ENCODE data around the gene GRIK3.

GRIK3 gene

DNA sequence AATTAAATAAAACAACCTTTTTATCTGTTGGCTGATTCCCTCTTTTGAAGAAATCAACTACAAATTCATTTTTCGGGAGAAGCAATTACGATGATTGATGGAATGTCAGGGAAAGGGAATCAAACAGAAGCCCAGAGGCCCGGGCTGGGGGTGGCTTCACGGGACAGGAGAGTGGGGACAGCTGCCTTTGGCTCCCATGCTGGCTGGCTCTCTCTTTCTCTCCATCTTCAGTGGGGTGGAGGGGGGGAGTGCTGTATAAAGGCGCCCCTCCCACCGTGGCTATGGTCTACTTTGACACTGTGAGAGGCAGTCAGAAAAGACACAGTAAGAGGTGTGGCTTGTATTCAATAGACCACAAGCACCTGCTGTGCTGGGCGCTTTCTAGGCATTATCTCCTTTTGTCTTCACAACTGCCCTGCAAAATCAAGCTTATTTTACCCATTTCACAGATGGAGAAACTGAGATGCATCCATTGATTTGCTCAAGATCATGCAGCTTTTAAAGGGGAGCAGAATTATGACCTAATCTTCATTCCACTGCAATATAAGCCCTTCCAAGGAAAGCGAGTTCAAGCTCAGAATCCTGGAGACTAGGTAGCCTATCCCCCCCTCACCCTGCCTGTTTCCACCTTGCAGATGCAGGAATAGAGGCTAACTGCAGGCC, 92.9 kb downstream of the GRIK3 start:
- TF ChIP-seq, protein P1, sequence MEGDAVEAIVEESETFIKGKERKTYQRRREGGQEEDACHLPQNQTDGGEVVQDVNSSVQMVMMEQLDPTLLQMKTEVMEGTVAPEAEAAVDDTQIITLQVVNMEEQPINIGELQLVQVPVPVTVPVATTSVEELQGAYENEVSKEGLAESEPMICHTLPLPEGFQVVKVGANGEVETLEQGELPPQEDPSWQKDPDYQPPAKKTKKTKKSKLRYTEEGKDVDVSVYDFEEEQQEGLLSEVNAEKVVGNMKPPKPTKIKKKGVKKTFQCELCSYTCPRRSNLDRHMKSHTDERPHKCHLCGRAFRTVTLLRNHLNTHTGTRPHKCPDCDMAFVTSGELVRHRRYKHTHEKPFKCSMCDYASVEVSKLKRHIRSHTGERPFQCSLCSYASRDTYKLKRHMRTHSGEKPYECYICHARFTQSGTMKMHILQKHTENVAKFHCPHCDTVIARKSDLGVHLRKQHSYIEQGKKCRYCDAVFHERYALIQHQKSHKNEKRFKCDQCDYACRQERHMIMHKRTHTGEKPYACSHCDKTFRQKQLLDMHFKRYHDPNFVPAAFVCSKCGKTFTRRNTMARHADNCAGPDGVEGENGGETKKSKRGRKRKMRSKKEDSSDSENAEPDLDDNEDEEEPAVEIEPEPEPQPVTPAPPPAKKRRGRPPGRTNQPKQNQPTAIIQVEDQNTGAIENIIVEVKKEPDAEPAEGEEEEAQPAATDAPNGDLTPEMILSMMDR (IDR thresholded peaks at IDR 0.05; ENCODE audit: extremely low read depth, insufficient read depth, missing control alignments), result no peak
- DNase-seq (ENCODE audit: low spot score), result no peak
- in situ Hi-C loops (cut with MboI; ENCODE audit: low pct_unique_long_range_greater_than_20kb, low sequenced_read_pairs, unreplicated experiment), result no loop called here

DNA sequence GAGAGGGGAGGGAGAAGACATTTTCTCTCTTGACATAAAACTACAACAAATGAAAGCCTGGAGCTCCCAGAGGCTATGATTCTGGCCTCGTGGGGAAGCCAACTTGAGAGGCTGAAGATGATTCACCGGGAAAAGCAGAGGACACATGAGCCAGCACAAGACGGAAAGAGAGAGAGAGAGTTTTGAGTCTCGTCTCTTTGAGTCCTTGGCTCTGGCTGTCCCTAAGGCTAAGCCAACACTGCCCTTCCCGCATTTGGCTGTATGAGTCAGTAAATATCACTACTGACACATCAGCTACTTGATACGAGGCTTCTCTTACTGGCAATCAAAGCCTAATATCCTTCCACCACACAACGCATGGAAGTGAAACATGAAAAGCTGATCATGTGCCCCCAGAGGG, 95.5 kb downstream of the GRIK3 start:
- DNase-seq (ENCODE audit: low spot score), result no peak
- in situ Hi-C loops (cut with MboI; ENCODE audit: low pct_unique_long_range_greater_than_20kb, low sequenced_read_pairs, unreplicated experiment), result no loop called here
- TF ChIP-seq, protein P1 (IDR thresholded peaks at IDR 0.05; ENCODE audit: extremely low read depth, insufficient read depth, missing control alignments), result no peak

DNA sequence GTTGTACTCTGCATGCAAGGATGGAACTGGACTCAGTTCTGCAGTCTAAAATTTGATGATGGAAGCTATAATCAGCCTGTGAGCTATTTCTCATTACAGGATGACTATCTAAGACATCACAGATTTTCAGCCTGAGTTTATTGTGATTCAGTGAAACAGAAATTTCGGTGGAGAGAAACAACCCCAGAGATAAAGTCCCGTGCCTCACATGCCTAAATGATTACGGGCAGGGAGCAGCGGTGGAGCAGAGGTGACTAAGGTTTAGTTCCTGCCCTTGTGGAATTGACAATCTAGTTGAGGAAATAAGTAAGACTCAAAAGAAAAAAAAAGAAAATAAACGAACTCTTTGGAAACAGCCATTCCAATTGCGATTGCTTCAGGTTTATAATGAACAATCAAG, 96.9 kb downstream of the GRIK3 start:
- TF ChIP-seq, protein P1 (IDR thresholded peaks at IDR 0.05; ENCODE audit: extremely low read depth, insufficient read depth, missing control alignments), result no peak
- in situ Hi-C loops (cut with MboI; ENCODE audit: low pct_unique_long_range_greater_than_20kb, low sequenced_read_pairs, unreplicated experiment), result no loop called here
- DNase-seq (ENCODE audit: low spot score), result no peak

DNA sequence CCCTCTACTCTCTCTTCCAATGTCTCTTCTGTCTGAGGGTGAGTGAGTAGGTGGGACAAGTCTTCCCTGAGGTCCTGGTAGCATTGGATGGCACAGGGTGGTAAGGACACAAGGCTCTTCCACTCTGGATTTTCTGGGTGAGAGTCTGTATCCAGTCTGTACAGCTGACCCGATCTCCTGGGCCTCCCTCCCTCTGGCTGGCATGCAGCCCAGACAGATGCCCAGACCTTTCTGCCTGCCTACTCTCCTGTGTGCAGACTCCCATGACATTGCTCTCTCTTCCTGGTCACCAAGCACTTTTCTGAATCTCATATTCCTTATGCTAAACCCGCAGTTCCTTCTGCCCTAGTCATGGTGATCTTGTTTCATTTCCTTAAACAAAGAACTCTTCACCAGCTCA, 100.3 kb downstream of the GRIK3 start:
- TF ChIP-seq, protein P1 (IDR thresholded peaks at IDR 0.05; ENCODE audit: extremely low read depth, insufficient read depth, missing control alignments), result no peak
- DNase-seq (ENCODE audit: low spot score), result no peak
- in situ Hi-C loops (cut with MboI; ENCODE audit: low pct_unique_long_range_greater_than_20kb, low sequenced_read_pairs, unreplicated experiment), result no loop called here

DNA sequence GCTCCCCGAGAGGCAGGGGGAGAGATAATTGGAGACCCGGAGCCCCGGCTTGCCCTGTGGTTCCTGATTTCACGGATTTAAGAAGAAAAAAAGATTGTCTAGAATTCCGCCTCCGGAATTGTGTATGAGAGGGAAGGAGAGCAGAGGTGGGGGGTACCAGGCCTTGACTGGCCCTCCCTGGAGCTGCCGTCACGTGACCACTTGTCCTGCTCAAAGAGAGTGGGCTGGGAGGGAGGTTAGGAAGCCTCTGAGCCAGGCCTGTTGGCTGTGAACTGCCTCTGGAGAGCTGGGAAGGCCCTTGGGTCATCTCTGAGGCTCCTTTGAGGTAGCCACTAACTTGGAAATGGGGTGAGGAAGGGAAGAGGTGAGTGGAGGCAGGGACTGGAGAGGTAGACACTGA, 106.5 kb downstream of the GRIK3 start:
- in situ Hi-C loops (cut with MboI; ENCODE audit: low pct_unique_long_range_greater_than_20kb, low sequenced_read_pairs, unreplicated experiment), result no loop called here
- no peak for DNase-seq (ENCODE audit: low spot score)
- TF ChIP-seq, protein P1 (IDR thresholded peaks at IDR 0.05; ENCODE audit: extremely low read depth, insufficient read depth, missing control alignments), result no peak

DNA sequence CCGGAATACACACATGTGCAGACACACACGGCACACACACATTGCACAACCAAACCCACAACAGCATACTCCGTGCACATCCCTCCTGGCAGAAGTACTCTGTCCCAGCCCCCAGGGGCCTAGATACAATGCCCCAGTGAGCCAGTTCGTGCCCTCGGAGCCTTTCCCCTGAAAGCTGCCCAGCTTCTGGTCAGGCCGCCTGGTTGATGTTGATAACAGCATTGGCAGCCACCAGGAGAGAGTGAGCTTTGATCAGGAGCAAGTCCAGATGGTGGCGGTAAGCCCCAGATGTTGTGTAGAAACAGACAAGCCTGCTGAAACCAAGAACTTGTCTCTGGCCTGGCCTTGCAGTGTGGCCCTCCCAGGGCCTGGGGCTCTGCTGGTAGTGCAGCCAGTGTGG, 109.1 kb downstream of the GRIK3 start:
- TF ChIP-seq, protein P1 (IDR thresholded peaks at IDR 0.05; ENCODE audit: extremely low read depth, insufficient read depth, missing control alignments), result no peak
- in situ Hi-C loops (cut with MboI; ENCODE audit: low pct_unique_long_range_greater_than_20kb, low sequenced_read_pairs, unreplicated experiment), result no loop called here
- no peak for DNase-seq (ENCODE audit: low spot score)
